GM12891 (cell line): Measurements from ENCODE around the gene VWA3B.

Experiments
- PAX5 ChIP-seq: IDR thresholded peaks from 2 replicates; pipeline ENCODE4 v1.6.1; 2011; ENCODE audit warnings: low read length, moderate library complexity, mild to moderate bottlenecking; ENCODE audit not compliant: insufficient read depth, severe bottlenecking
- POLR2A ChIP-seq: IDR thresholded peaks from 2 replicates; pipeline ENCODE4 v1.6.1; 2011; ENCODE audit warnings: low read depth, low read length, control low read depth
- POLR2AphosphoS5 ChIP-seq: IDR thresholded peaks from 2 replicates; pipeline ENCODE4 v1.6.1; 2011; ENCODE audit warnings: low read depth, low read length, control low read depth
- POU2F2 ChIP-seq: IDR thresholded peaks from 2 replicates; pipeline ENCODE4 v1.6.1; 2011; ENCODE audit warnings: low read depth, mild to moderate bottlenecking, control low read depth, low read length, moderate library complexity
- SPI1 ChIP-seq: IDR thresholded peaks from 2 replicates; pipeline ENCODE4 v1.6.1; 2011; ENCODE audit warnings: low read depth, low read length, control low read depth
- TAF1 ChIP-seq: IDR thresholded peaks from 2 replicates; pipeline ENCODE4 v1.6.1; 2011; ENCODE audit warnings: low read depth, low read length, control low read depth

DNA sequence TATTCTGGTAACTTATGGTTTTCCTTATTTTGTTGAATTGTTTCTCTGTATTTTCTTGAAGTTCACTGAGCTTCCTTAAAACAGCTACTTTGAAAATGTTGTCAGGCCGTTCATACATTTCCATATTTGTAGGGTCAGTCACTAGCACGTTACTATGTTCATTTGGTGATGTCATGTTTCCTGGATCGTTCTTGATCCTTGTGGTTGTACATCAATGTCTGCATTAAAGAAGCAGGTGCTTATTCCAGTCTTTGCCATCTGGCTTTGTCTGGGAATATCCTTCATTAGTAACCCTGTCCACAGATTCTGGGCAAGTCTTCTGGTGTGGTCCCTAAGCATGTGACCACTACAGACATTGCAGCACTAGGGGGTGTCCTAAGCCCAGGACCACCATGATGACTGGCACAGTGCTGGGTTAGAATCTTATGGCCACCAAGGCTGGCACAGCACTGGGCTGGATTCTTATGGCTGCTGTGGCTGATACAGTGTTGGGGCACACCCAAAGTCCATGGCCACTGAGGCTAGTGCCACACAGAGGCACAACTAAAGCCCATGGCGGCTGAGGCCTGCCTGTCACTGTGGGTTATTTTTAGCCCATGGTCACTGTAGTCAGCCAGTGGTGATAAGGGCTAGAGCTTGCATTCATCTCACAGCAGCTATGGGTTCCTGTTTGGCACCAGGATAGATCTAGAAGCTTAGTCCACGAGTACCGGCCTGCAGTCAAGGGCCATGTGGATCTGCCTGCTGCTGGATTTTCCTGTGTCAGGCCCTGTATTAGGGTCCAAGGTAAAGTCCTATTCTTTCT is 13.2 kb downstream of the VWA3B start:
- TF ChIP-seq POLR2AphosphoS5 (no peak), POLR2A (no peak), SPI1 (no peak), TAF1 (no peak), PAX5 (no peak), POU2F2 (no peak)
